ENCODE measurements around the gene CHMP1A.
"Not testable (repeated sequence)": the region's sequence is repeated elsewhere in the genome, so short reads cannot be mapped to it uniquely, and the experiment has no call there.

The CHMP1A gene

DNA sequence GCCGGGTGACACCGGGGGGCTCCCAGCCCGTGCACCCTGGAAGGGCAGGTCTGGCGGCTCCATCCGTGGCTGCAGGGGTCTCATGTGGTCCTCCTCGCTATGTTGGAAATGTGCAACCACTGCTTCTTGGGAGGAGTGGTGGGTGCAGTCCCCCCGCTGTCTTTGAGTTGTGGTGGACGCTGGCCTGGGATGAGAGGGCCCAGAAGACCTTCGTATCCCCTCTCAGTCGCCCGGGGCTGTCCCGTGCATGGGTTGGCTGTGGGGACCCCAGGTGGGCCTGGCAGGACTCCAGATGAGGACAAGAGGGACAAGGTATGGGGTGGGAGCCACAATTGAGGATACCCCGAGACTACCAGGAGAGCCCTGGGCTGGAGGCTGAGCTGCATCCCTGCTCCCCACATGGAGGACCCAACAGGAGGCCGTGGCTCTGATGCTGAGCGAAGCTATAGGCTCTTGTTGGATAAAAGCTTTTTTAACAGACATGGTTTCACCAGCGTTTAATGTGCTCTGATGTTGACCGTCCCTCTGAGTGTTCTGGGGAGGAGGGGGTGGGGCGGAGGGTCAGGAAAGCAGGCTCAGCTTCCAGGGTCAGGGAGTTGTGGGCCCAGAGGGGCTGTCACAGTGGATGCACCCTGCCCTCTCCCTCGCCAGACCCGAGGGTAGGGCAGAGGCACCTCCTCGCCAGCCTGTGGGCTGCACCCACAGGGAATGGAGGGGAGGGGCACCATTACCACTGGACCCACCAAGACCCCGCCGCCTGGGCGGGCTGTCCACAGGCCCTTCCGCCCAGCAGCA, 38.6 kb upstream of the CHMP1A start:
- DNase-seq (ENCODE audit: low read depth): no peak
- no peak overlapping the region for H3K4me3 ChIP-seq (ENCODE audit: low read depth, low read length)
- TF ChIP-seq, protein P1, sequence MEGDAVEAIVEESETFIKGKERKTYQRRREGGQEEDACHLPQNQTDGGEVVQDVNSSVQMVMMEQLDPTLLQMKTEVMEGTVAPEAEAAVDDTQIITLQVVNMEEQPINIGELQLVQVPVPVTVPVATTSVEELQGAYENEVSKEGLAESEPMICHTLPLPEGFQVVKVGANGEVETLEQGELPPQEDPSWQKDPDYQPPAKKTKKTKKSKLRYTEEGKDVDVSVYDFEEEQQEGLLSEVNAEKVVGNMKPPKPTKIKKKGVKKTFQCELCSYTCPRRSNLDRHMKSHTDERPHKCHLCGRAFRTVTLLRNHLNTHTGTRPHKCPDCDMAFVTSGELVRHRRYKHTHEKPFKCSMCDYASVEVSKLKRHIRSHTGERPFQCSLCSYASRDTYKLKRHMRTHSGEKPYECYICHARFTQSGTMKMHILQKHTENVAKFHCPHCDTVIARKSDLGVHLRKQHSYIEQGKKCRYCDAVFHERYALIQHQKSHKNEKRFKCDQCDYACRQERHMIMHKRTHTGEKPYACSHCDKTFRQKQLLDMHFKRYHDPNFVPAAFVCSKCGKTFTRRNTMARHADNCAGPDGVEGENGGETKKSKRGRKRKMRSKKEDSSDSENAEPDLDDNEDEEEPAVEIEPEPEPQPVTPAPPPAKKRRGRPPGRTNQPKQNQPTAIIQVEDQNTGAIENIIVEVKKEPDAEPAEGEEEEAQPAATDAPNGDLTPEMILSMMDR (IDR thresholded peaks at IDR 0.05; ENCODE audit: low read depth, low read length, missing control alignments): no peak

DNA sequence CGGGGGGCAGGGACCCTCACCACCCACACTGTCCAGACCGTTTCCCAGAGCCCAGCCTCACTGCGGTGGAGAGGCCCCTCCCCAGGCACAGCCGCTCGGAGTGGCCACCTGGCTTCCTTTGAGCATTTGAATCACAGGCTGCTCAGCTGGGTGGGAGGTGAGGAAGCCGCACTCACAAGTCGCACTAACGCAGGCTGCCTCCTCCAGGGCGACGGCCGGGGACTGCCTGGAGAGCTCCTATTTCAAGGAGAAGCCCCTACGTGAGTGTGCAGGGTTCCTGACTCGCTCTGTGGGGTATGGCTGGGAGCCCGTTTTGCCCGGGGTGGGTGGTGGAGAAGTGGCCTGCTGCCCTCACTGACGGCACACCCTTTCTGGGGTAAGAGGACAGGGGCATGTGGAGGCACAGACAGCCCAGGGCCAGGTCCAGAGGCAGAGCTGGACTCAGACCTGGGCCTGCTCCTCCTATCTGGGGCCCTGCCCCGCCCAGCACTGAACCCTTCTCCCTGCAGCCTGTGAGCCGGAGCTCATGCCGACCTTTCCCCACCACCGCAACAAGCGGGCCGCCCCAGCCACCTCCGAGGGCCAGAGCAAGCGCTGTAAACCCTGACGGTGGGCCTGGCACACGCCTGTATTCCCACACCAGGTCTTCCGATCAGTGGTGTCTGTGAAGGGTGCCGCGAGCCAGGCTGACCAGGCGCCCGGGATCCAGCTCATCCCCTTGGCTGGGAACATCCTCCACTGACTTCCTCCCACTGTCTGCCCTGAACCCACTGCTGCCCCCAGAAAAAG, 37.8 kb upstream of the CHMP1A start:
- DNase-seq (ENCODE audit: low read depth): no peak
- TF ChIP-seq, protein P1 (IDR thresholded peaks at IDR 0.05; ENCODE audit: low read depth, low read length, missing control alignments): no peak
- H3K4me3 ChIP-seq (ENCODE audit: low read depth, low read length): no peak overlapping the region

GRCh38 chr16:89694784-89695085, 37.2 kb upstream of the CHMP1A start:
- H3K4me3 ChIP-seq (ENCODE audit: low read depth, low read length); DNase-seq (ENCODE audit: low read depth): not testable (repeated sequence)

- H3K4me3 ChIP-seq (ENCODE audit: low read depth, low read length): no peak overlapping the region
- TF ChIP-seq, protein P1 (IDR thresholded peaks at IDR 0.05; ENCODE audit: low read depth, low read length, missing control alignments): no peak
- DNase-seq (ENCODE audit: low read depth): no peak
These were observed 36.6 kb upstream of the CHMP1A start for GRCh38 chr16:89693931-89694783.

- no peak overlapping the region for H3K4me3 ChIP-seq (ENCODE audit: low read depth, low read length)
- DNase-seq (ENCODE audit: low read depth): no peak
- TF ChIP-seq, protein P1 (IDR thresholded peaks at IDR 0.05; ENCODE audit: low read depth, low read length, missing control alignments): no peak
These were observed 35.8 kb upstream of the CHMP1A start for GRCh38 chr16:89693289-89693731.

DNA sequence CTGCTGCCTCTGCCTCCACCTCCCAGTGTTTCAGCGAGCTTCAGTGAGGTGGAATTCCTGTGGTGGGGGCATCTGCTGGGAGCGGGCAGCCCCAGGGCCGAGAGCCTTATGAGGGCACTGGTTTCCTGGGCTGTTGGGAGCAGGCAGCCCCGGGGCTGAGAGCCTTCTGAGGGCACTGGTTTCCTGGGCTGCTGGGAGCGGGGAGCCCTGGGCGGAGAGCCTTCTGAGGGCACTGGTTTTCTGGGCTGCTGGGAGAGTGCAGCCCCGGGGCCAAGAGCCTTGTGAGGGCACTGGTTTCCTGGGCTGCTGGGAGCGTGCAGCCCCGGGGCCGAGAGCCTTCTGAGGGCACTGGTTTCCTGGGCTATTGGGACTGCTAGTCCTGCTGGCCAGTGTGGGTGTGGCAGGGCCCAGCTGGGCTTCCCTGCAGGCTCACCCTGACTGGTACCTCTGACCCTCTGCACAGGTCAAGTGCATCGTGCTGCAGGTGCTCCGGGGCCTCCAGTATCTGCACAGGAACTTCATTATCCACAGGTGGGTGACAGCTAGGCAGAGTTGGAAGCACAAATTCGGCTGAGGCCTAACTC, 34.6 kb upstream of the CHMP1A start:
- no peak overlapping the region for H3K4me3 ChIP-seq (ENCODE audit: low read depth, low read length)
- DNase-seq (ENCODE audit: low read depth): no peak
- TF ChIP-seq, protein P1 (IDR thresholded peaks at IDR 0.05; ENCODE audit: low read depth, low read length, missing control alignments): no peak
